Measurements from ENCODE around the gene BBX.
"Not testable (repeated sequence)": the region's sequence is repeated elsewhere in the genome, so short reads cannot be mapped to it uniquely, and the experiment has no call there.

Gene BBX

DNA sequence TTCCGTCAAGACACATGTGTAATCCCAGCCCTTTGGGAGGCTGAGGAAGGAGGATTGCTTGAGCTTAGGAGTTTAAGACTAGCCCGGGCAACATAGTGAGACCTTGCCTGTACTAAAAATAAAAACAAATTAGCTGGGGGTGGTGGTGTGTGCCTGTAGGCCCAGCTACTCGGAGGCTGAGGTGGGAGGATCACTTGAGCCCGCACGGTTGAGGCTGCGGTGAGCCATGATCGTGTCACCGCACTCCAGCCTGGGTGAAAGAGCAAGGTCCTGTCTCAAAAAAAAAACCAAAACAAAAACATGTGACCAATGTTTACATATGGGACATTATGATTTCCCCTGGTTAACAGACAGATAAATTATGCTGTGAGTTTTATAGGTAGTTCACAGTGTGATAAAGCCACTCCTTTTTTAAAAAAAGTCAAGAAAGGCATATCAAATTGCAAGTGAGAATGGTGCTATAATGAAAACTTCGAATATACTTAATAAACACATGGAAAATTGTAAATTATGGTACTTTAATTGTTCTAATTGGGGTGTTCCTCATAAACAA, 9.2 kb downstream of the BBX start:
- DNase-seq: no peak
- in situ Hi-C loops (cut with MboI; ENCODE audit: low pct_unique_long_range_greater_than_20kb, low sequenced_read_pairs): no loop called here

GRCh38 chr3:107540857-107541256, 18.1 kb downstream of the BBX start:
- no peak for DNase-seq
- in situ Hi-C loops (cut with MboI; ENCODE audit: low pct_unique_long_range_greater_than_20kb, low sequenced_read_pairs): no loop called here

DNA sequence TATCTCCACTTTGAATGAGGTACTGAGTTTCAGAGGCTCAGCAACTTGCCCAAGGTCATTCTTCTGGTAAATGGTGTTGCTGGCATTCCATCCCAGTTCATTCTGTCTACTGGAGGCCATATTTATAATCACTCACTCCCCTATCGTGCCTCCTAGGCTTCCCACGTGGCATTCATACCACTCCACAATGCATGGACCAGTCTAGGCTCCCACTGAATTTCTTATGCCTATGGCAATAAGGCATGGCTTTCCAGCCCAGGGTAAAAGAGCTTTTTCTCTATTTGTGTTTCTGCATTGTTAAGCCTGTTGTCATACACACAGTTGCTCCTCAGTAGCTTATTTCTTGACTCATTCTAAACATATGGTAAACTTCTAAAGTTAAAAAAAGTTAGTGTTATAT, 19.9 kb downstream of the BBX start:
- in situ Hi-C loops (cut with MboI; ENCODE audit: low pct_unique_long_range_greater_than_20kb, low sequenced_read_pairs): no loop called here
- DNase-seq: no peak

DNA sequence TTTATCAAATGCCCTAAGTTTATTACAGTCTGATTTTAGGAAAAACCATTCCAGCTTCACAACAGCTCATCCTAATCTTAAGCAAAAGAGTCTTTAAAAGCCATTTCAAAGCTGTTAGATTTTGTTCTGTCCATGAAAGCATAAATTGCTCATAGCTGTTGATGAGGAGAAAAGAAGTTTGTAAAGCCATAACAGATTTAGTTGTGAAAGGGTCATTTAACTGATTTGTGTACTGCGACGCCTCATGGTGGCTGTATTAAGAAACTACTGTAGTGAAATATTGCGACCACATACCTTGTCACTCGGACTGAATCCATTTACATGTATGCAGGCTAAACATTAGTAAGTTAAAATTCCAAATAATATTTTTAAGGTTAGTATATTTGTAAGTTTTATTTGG, 20.9 kb downstream of the BBX start:
- DNase-seq: peak; percentile 27

DNA sequence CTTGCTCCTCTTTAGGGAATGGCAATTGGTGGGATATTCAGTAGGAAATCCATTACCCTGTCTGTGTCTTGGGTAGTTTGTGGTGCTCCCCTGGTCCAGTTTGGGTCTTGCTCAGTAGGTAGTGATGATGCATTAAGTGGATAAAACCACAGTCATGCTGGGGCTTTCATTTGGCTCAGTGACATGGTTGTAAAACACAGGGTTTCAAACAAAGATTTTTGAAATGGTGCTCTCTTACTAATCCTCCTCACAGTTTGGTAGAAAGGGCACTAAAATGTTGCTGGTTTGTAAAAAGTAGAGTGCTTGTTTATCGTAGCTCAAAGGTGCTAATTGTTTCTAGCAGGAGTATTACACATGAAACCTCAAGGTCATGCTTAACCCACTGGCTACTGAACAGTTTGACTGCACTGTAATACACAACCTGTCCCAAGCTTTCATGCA, 22.9 kb downstream of the BBX start:
- in situ Hi-C loops (cut with MboI; ENCODE audit: low pct_unique_long_range_greater_than_20kb, low sequenced_read_pairs): no loop called here

More for the DNA sequence above, 20.9 kb downstream of the BBX start:
- in situ Hi-C loops (cut with MboI; ENCODE audit: low pct_unique_long_range_greater_than_20kb, low sequenced_read_pairs): no loop called here

DNA sequence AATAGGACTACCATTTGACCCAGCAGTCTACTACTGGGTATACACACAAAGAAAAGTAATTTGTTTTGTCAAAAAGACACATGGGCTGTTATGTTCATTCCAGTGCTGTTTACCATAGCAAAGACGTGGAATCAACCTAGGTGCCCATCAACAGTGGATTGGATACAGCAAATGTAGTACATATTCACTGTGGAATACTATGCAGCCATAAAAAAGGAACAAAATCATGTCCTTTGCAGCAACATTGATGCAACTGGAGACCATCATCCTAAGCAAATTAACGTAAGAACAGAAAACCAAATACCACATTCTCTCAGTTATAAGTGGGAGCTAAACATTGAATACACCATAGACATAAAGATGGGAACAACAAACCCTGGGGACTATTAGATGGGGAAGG, 25.8 kb downstream of the BBX start:
- DNase-seq: no peak
- in situ Hi-C loops (cut with MboI; ENCODE audit: low pct_unique_long_range_greater_than_20kb, low sequenced_read_pairs): no loop called here

More for the DNA sequence above, 22.9 kb downstream of the BBX start:
- DNase-seq: no peak

GRCh38 chr3:107555359-107555758, 32.6 kb downstream of the BBX start:
- in situ Hi-C loops (cut with MboI; ENCODE audit: low pct_unique_long_range_greater_than_20kb, low sequenced_read_pairs): no loop called here
- no peak for DNase-seq

- DNase-seq: no peak
- in situ Hi-C loops (cut with MboI; ENCODE audit: low pct_unique_long_range_greater_than_20kb, low sequenced_read_pairs): no loop called here
Measured at GRCh38 chr3:107557743-107558142, 35.0 kb downstream of the BBX start.

DNA sequence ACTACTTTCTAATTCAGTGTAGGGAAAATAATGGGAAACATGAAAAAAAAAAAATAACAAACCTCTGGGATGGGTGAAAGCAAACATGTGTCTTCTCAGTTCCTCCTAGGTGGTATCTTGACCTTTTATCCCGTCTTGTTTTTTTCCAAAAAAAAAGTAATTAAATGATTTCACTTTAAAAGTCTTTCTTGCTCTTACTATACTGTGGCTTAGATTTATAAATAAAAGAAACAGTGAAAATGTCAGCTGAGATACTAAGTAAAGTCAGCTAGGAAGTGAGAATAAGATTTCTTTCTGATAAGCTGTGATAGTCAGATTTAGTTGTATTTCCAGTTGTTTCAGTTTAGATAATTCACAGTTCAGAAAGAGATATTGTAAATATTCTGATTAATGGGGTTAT, 37.4 kb downstream of the BBX start:
- no peak for DNase-seq

DNA sequence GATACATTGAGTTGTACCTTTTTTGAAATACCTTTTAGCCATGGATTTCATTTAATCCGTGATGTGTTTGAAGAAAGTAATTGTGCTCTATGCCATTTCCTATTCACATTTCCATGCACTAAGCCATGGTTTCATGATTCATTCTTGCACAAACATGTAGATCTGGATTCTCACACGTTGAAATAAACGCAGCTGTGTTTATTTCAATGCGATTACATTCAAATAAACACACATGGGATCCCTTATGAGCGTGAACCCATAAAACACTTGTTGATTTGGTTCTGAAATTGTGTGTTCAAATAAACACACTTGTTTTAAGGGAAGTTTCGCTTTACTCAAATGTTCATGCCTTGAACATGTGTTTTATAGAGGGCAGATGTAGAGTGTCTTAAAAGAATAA, 39.2 kb downstream of the BBX start:
- in situ Hi-C loops (cut with MboI; ENCODE audit: low pct_unique_long_range_greater_than_20kb, low sequenced_read_pairs): no loop called here
- DNase-seq: no peak

More for the DNA sequence above, 37.4 kb downstream of the BBX start:
- in situ Hi-C loops (cut with MboI; ENCODE audit: low pct_unique_long_range_greater_than_20kb, low sequenced_read_pairs): no loop called here

GRCh38 chr3:107562969-107563529, 40.3 kb downstream of the BBX start:
- in situ Hi-C loops (cut with MboI; ENCODE audit: low pct_unique_long_range_greater_than_20kb, low sequenced_read_pairs): no loop called here
- DNase-seq: no peak

GRCh38 chr3:107565244-107565643, 42.5 kb downstream of the BBX start:
- in situ Hi-C loops (cut with MboI; ENCODE audit: low pct_unique_long_range_greater_than_20kb, low sequenced_read_pairs); DNase-seq: not testable (repeated sequence)

- in situ Hi-C loops (cut with MboI; ENCODE audit: low pct_unique_long_range_greater_than_20kb, low sequenced_read_pairs); DNase-seq: not testable (repeated sequence)
Measured at GRCh38 chr3:107571089-107571488, 48.3 kb downstream of the BBX start.

GRCh38 chr3:107571492-107571891, 48.7 kb downstream of the BBX start:
- in situ Hi-C loops (cut with MboI; ENCODE audit: low pct_unique_long_range_greater_than_20kb, low sequenced_read_pairs); DNase-seq: not testable (repeated sequence)

DNA sequence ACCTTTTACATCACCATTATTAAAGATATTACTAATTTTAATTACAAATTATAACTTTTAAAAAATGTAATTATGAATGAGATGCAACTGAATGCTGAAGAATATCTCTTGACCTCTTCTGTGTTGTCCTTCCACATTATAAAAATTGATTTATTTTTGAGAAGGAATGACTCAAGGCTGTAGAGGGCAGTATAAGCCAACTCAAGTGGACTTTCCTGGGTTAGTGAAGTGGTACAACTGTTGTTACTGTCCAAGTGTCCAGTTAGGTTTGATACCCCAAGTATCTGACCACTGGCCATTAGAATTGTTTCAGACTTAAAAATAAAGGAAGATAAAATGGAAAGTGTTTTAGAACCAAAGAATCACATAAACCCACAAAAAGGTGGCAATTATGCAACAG, 51.9 kb downstream of the BBX start:
- in situ Hi-C loops (cut with MboI; ENCODE audit: low pct_unique_long_range_greater_than_20kb, low sequenced_read_pairs): no loop called here
- peak; percentile 38 for DNase-seq

DNA sequence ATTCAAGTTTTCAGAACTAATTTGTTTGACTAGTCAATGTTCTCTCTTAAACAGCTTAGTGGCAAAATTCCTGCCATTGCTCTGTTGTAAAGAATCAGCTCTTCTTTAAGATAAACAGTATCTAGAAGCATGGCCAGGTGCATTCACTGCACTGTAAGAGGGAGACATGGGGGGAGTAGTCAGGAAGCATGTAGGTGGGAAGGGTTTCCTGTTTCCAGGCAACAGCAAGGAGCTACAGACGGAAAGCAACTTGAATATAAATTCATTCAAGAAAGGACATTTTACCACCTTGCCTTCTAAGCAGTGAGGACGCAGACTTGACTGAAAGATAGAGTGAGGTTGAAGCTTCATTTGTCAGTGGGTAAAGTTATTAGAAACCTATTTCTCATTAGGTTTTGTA, 55.3 kb downstream of the BBX start:
- in situ Hi-C loops (cut with MboI; ENCODE audit: low pct_unique_long_range_greater_than_20kb, low sequenced_read_pairs): no loop called here
- no peak for DNase-seq

DNA sequence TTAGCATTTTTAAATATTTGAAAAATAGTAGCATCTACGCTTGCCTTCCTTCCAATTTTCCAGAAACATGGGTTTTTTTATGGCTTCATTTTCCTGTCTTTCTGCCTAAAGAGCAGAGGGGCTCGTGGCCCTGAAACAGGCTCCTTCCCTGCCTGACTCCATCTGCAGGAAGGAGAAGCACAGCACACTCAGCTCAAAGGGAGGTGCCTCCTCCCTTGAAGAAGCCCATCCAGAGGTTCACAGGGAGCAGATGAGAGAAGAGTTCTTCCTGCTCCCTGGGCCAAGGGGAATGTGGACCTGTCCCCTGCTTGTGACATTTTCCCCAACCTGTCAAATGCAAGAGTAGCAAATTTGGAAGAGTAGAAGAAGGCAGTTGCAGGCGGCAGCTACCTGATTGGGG, 55.8 kb downstream of the BBX start:
- in situ Hi-C loops (cut with MboI; ENCODE audit: low pct_unique_long_range_greater_than_20kb, low sequenced_read_pairs): no loop called here
- DNase-seq: no peak

DNA sequence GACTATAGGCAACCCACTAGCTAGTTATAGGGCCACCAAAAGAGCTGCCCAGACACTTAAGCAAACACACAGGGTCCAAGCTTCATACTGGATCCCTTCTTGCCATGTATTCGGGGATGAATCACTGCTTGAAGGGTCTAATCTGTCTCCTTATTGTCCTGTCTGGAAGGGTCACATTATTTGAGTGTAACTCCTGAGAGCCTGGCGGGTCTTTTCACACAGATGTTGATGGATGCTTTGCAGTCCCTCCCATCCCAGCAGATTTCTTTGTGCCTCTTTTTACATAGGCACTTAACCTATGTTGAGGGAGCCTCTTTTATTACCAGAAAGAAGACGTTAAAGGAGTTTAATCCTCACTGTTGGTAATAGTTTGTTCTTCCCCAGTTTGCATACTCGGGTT, 56.6 kb downstream of the BBX start:
- no peak for DNase-seq
- in situ Hi-C loops (cut with MboI; ENCODE audit: low pct_unique_long_range_greater_than_20kb, low sequenced_read_pairs): no loop called here

DNA sequence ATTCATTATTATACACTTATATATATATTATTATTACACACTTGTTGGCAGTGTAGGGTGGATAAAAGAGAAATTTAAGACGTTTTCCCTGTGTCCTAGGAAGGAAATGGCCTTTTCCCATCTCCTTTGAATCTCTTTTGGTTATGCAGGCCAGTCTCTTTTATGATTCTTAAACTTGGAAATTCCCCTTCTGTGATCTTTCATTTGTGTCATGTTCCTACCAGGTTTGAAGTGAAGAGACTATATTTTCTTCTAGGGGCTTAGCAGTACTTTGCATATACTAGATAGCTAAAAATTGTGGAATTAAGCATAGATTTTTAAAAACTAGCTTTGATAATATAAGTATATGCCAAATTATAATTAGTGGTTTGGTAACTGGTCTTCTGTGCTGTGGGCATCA, 58.5 kb downstream of the BBX start:
- in situ Hi-C loops (cut with MboI; ENCODE audit: low pct_unique_long_range_greater_than_20kb, low sequenced_read_pairs): no loop called here
- DNase-seq: no peak

DNA sequence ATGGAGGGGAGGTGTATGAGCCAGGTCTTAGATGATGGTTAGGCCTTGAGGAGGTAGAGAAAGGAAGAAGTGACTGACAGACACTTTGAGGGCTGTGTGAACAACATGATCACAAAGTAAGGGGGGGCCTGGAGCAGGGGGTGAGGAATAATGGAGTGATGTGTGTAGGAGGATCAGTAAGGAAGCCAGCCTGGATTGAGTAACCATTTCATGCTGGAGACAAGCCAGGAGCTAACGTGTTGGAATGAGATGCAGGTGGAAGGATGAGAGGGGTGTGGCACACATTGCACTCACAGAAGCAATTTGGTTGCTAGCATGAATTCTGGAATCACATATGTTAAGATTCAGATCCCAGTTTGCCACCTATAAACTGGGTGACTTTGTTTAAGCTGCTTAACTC, 65.5 kb downstream of the BBX start:
- no peak for DNase-seq
- in situ Hi-C loops (cut with MboI; ENCODE audit: low pct_unique_long_range_greater_than_20kb, low sequenced_read_pairs): no loop called here

- in situ Hi-C loops (cut with MboI; ENCODE audit: low pct_unique_long_range_greater_than_20kb, low sequenced_read_pairs): no loop called here
- DNase-seq: no peak
Measured at GRCh38 chr3:107589454-107589853, 66.7 kb downstream of the BBX start.

Data from KBM-7 (cell line).